Activated CD4-positive, alpha-beta T cell treated with anti-CD3 and anti-CD28 coated beads, Interleukin-2, amount 50 U/mL, for 1 hour (primary cell): Measurements from ENCODE around the gene KCNMB2.

Experiments
- DNase-seq: peaks from one replicate; pipeline ENCODE4 v3.0.0-alpha.2; 2020

The KCNMB2 gene

GRCh38 chr3:178765472-178765871 lies 229.2 kb downstream of the KCNMB2 start:
- no peak for DNase-seq

DNA sequence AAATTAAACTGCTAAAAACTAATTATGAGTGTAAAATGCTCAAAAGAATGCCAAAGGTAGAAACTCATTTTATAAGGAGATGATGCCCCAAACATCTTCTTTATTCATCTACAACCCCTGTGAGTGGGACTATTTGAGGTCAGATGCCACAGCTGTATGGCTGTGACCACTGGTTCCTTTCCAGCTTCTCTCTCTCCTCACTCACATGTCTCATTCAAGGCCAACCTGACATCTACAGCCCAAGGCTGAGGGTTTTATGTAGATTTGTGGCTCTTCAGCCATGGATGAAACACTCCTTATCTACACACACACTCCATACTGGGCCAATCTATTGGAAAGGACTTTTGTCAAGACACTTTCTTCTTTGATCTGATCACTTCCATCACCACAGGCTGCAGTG lies 231.3 kb downstream of the KCNMB2 start:
- DNase-seq = no peak

GRCh38 chr3:178768072-178768864 lies 232.0 kb downstream of the KCNMB2 start:
- DNase-seq = no peak

DNA sequence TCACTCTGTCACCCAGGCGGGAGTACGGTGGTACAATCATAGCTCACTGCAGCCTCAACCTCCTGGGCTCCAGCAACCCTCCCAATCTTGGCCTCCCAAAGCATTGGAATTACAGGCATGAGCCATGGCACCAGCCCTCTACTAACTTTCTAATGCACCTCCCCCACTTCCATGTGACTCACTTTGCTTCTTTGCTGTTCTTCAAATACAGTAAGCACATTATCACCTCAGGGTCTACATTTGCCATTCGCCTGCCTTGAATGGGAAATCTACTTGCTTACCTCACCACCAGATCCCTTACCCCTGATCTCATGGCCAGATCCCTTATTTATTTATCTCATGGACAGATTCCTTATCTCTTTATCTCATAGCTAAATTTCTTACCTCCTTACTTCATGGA lies 235.3 kb downstream of the KCNMB2 start:
- no peak for DNase-seq

- no peak for DNase-seq
Measured at GRCh38 chr3:178772746-178773145, 236.5 kb downstream of the KCNMB2 start.

DNA sequence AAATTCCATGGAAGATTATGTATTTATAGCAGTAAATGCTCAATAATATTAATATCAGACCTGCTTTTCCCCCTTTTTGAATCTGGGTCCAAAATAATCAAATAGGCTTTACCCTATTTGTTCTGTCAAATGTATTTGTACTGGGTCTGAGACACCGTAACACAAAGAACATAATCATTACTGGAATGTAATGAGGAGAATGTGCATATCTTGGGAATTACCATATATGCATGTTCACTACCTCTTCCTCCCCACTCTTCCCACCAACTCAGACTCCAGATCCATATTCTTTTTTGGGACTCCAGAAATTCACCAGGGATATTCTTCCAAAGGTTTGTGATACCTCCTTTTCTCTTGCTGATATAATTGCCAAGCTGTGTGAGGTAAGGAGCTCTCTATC lies 237.1 kb downstream of the KCNMB2 start:
- no peak for DNase-seq

DNA sequence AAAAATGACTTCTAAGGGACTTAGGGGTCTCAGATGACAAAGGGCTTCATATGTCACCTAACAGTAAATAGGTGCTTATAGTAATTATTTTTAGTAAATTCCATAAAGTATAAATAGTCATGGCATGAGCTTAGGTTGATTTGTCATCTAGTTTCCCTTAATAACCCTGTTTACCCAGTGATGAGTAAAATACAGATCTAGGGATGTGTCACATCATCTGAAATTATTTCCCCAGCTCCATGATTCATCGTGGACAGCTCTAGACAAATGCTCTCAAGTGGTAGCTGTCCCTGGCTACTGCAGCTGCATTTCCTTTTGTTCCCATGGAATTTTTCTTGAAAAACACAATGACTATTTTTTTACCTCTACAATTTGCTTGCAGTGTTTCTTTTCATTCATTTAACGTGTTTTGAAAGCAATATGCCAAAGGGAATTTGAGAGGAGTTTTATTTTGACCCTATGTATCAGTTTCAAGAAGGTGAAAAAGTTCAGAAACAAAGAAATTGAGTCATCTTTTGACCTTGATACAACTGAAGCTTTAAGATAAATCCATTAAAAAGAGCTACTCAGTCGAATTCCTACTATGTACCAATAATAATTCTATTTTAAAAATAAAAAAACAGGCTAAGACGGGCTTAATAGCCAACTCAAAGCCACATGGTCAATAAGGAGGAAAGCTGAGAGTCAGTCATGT lies 241.6 kb downstream of the KCNMB2 start:
- no peak for DNase-seq

- DNase-seq = no peak
Measured at GRCh38 chr3:178778589-178778988, 242.4 kb downstream of the KCNMB2 start.

GRCh38 chr3:178785961-178786360 lies 249.7 kb downstream of the KCNMB2 start:
- DNase-seq = no peak

DNA sequence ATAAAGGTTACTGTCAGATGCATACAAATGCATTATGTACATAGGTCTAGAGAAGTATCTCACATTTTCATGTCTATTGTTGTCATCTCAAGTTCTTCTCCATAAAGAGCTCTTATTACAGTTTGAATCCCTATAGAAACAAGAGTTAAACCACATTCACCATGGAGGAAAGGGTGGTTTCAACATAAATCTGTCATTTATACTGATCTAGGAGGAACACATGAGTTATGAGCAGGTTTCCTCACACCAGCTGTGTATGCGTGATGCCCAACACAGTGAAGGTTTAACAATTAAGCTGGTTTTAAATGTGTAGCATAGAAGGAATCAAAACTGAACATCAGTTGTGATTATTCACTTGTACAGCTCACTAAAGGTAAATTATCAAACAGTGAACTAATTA lies 251.7 kb downstream of the KCNMB2 start:
- DNase-seq = no peak

DNA sequence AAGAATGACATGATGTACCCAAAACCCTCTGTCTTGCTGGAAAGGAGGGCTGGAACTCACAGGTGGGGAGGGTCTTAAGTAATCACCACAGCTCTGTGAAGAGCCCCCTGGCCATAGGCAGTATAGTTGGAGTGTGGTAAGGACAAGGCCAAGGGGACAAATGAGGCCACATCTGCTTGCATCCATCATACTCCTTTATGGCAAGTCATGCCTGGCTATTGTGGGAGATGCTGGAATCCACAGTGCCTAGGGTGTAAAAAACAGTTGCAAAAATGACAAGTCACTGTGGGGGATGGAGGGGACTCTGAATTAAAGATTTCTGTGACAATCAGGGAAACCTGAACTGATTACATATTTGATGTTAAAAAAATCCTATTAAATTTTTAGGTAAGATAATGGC lies 258.5 kb downstream of the KCNMB2 start:
- DNase-seq = no peak

GRCh38 chr3:178795349-178795748 lies 259.1 kb downstream of the KCNMB2 start:
- DNase-seq = no peak

DNA sequence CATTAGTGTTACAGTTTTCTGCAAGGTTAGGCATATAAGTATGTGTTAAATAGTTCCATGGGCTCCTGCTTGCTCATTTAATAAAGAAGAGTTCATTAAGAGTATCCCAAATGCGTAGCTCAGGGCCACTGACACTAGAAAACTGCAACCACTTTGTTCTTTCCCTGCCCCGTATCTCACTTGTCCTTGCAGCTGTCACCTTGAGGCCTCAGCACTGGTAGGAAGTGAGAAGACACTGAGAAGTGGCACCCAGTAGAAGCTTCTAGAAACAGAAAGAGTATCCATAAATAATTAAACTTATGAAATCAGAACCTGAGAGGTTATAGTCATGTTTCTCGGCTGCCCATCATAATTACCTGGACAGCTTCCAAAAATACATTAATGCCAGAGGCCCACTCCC lies 266.0 kb downstream of the KCNMB2 start:
- no peak for DNase-seq

- no peak for DNase-seq
Measured at GRCh38 chr3:178802993-178803693, 266.9 kb downstream of the KCNMB2 start.

GRCh38 chr3:178804606-178805005 lies 268.4 kb downstream of the KCNMB2 start:
- DNase-seq = no peak

DNA sequence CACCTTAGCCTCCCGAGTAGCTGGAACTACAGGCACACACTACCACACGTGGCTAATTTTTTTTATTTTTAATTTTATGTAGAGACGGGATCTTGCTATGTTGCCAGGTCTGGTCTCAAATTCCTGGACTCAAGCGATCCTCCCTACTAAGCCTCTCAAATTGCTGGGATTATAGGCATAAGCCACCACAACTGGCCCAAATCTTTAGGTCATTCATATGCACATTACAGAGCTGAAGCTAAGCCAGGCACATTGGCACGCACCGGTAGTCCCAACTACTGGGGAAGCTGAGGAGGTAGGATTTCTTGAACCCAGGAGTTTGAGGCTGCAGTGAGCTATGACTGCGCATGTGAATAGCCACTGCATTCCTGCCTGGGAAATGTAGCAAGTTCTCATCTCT lies 269.5 kb downstream of the KCNMB2 start:
- DNase-seq = no peak

DNA sequence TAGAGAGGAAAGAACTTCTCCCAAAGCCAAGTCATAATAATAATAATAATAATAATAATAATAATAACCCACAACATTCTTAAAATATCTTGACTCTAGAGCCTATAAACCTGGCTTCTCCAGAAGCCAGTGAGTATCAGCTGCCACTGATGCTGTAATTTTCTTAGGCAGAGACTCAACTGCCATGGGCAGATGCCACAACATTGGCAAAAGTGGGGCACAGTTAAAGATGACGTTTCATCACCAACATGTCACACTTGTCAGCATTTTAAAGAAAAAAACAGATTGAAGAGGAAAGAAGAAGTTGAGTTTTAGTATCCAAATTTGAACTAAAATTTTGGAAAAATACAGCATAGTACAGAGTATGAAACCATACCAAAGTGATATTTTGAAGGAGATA lies 270.4 kb downstream of the KCNMB2 start:
- no peak for DNase-seq

DNA sequence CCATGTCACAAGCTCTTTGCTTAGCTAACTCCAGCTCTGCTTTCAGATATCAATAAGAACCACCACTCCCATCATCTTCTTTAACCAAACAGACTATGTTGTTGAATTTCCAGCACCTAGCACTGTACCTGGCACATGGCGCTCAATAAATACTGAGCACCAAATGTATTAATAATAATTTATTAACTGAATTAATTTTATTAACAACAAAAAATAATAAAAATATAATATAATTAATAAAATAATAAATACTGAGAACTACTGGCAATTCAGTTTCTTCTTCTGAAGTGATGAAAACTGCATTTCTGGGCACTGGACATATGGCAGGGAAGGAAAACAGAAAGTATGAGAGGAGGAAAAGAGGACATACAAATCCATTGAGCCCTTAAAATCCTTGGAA lies 271.5 kb downstream of the KCNMB2 start:
- no peak for DNase-seq

GRCh38 chr3:178808748-178809147 lies 272.5 kb downstream of the KCNMB2 start:
- DNase-seq = no peak

DNA sequence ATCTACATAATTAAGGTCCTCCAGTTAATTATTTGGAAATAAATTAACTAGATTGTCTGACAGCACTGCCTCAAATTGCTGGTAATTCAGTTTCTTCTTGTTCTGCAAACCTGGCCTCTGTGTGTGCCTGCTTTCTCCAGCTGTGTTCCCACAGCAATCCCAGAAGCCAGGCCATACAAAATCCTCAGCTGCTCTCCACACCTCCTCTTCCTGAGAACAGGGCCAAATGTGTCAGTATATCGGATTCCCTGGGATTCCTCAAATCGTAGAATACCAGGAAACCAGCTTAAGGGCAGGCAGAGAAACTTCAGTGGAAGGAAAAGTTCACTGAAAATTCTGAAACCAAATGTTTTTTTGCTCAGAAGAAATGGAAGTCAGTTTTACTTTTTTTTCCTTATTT lies 273.9 kb downstream of the KCNMB2 start:
- DNase-seq = no peak

DNA sequence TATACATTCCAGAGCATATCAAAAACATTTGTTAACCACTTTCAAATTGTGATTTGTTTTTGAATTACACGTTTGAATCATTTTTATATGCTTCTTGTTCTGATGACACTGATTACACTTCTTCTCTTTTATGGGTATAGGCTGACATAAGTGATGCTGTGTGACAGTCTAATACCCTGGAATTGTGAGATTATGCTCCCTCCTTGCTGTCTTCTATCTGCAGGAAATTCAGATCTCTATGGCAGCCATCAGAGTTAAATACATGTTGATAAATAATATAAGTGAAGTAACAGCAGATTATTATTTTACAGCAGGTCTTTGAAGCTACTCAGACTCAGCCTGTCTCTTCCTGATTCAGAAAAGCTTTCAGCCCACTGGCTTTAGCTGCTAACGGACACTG lies 286.5 kb downstream of the KCNMB2 start:
- DNase-seq = no peak

DNA sequence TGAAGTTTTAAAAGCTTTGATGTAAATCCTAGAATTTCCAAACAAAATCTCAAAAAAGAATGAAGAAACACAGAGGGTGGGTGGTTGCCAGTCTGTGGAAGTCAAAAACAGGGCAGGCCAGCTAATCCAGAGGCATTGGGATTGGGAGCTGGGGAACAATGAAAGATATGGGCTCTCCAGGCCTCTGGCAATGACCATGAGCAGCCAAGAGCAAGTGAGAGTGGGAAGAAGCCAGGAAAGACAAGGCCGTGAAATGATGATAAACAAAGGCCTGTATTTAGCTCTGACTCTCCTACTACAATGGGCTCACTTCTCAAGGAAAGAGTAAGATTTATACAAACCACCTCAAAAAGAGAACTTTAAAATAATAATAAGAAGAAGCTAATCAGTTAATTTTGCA lies 286.9 kb downstream of the KCNMB2 start:
- no peak for DNase-seq

GRCh38 chr3:178823591-178824246 lies 287.5 kb downstream of the KCNMB2 start:
- DNase-seq = no peak
